ENCODE data around the gene GAPDHS. TPM values are rescaled to one million over a fixed set of nuclear protein-coding genes. Genes with fewer than 3 reads are reported as not detected.

The GAPDHS gene
- total and polyA plus RNA-seq, 8 donors: not detected

DNA sequence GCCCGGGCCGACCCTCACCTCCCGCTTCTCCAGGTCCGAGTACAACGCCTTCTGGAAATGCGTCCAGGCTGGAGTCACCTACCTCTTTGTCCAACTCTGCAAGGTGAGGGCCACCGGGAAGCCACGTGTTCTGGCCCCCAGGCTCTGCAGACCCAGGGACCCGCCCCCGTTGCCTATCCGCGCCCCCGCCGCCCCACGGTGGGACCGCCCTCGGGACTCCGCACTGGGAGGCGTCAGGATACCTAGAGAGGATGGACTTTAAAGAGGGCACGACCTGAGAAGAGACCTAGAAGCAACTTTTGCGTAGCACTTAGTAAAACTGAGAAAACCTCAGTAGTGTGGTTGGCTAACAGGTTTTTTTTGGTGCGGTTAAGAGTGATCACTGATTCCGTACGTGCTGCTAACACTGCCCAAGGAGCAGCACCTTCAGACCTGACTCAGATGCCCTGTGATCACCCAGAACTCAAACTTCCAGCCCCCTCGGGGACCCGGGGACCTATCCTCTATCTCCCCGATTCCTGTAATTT lies 12.7 kb downstream of the GAPDHS start:
- TF ChIP-seq POLR2A (IDR thresholded peaks at IDR 0.05) (peak in 1 of 4 donors; percentile 0), POLR2AphosphoS5 (IDR thresholded peaks at IDR 0.05) (no peak), EP300 (IDR thresholded peaks at IDR 0.05) (no peak)
- TF ChIP-seq, protein P1, sequence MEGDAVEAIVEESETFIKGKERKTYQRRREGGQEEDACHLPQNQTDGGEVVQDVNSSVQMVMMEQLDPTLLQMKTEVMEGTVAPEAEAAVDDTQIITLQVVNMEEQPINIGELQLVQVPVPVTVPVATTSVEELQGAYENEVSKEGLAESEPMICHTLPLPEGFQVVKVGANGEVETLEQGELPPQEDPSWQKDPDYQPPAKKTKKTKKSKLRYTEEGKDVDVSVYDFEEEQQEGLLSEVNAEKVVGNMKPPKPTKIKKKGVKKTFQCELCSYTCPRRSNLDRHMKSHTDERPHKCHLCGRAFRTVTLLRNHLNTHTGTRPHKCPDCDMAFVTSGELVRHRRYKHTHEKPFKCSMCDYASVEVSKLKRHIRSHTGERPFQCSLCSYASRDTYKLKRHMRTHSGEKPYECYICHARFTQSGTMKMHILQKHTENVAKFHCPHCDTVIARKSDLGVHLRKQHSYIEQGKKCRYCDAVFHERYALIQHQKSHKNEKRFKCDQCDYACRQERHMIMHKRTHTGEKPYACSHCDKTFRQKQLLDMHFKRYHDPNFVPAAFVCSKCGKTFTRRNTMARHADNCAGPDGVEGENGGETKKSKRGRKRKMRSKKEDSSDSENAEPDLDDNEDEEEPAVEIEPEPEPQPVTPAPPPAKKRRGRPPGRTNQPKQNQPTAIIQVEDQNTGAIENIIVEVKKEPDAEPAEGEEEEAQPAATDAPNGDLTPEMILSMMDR (IDR thresholded peaks at IDR 0.05): no peak
- peak; percentile 42 to 62 for DNase-seq
- intact Hi-C loops (cut with DNase I; ENCODE audit: low total_unique reads): loop anchor here (10.0 kb wide), 1 partner anchor 169 kb away; the partner anchor contains the start of gene KMT2B
- 2 to 10% (median 2%) methylated on average over 8 to 27 of the region's 27 CpGs for WGBS, 5 donors
- H3K27me3 ChIP-seq: no peaks in the 10 kb centered on the region
- H3K9me3 ChIP-seq: no peaks in the 10 kb centered on the region
- H3K36me3 ChIP-seq: peaks cover 0 to 35% (median 22%) of the 10 kb centered on the region in 4 donors
- H3K4me1 ChIP-seq: peaks cover 13 to 44% (median 32%) of the 10 kb centered on the region in 4 donors
- H3K4me3 ChIP-seq: peak overlapping the region; percentile 82 to 89 (median 87)
- H3K27ac ChIP-seq: peak overlapping the region; percentile 70 to 92 (median 87)

DNA sequence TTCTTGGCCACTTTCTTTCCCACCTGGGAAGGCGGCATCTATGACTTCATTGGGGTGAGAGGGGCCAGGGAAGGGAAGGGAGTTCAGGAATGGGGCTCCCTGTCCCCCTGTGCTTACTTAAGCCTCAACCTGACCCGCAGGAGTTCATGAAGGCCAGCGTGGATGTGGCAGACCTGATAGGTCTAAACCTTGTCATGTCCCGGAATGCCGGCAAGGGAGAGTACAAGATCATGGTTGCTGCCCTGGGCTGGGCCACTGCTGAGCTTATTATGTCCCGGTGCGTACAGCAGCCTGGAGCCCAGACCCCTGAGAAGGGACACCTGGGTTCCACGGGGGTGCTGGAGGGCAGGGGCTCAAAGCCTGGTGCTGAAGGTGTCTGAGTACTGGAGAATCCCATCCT lies 13.3 kb downstream of the GAPDHS start:
- Histone ChIP-seq H3K4me1 (peaks cover 13 to 44% (median 32%) of the 10 kb centered on the region in 4 donors), H3K36me3 (peaks cover 0 to 42% (median 26%) of the 10 kb centered on the region in 4 donors), H3K27me3 (no peaks in the 10 kb centered on the region), H3K27ac (peak overlapping the region in 1 of 5 donors; percentile 92), H3K9me3 (no peaks in the 10 kb centered on the region), H3K4me3 (peak overlapping the region; percentile 82 to 89 (median 87))
- intact Hi-C loops (cut with DNase I; ENCODE audit: low total_unique reads): loop anchor here (10.0 kb wide), 1 partner anchor 168 kb away; the partner anchor contains the start of gene KMT2B
- WGBS, 5 donors: 75 to 84% (median 77%) methylated on average over 5 to 8 of the region's 8 CpGs
- TF ChIP-seq, protein P1 (IDR thresholded peaks at IDR 0.05): no peak
- TF ChIP-seq POLR2A (IDR thresholded peaks at IDR 0.05) (no peak), EP300 (IDR thresholded peaks at IDR 0.05) (no peak), POLR2AphosphoS5 (IDR thresholded peaks at IDR 0.05) (no peak)
- no peak for DNase-seq

DNA sequence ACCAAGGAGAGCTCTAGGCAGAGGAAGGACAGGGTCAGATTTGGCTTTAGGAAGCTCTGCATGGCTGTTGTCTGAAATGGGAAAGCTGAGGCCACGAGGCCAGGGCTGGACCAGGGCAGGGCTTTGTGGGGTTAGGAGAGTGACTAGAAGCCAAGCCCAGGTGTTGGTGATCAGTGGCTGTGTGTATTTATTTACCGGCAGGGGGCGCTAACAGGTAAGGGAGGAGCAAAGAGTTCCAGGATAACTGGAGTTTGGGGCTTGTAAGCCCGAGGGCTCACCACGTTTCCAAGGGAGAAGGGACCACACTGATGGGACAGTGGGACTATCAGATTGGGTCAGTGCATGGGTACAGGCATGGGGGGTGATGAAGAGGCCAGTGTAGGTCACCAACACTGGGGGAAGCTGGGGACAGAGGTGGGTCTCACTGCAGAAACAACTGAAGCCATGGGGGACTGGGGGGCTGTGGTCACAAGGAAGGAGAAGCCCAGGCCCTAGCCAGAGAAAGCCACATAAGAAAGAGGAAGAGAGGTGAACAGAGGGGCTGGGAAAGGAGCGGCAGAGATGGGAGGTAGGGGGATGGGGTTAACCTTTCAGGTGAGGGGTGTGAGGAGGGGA lies 16.0 kb downstream of the GAPDHS start:
- Histone ChIP-seq H3K4me1 (peaks cover 13 to 37% (median 26%) of the 10 kb centered on the region in 4 donors), H3K36me3 (peaks cover 0 to 31% (median 22%) of the 10 kb centered on the region in 4 donors), H3K4me3 (no peak overlapping the region), H3K27me3 (no peaks in the 10 kb centered on the region), H3K9me3 (no peaks in the 10 kb centered on the region), H3K27ac (no peak overlapping the region)
- intact Hi-C loops (cut with DNase I; ENCODE audit: low total_unique reads): loop anchor here (10.0 kb wide), 1 partner anchor 166 kb away; the partner anchor contains the start of gene KMT2B
- TF ChIP-seq POLR2AphosphoS5 (IDR thresholded peaks at IDR 0.05): no peak
- TF ChIP-seq, protein P1 (IDR thresholded peaks at IDR 0.05): peak in 5 of 7 experiments; percentile 62 to 78 (median 66)
- DNase-seq: peak; percentile 63 to 88
- 15 to 20% (median 18%) methylated on average over 6 of the region's 6 CpGs for WGBS, 5 donors

DNA sequence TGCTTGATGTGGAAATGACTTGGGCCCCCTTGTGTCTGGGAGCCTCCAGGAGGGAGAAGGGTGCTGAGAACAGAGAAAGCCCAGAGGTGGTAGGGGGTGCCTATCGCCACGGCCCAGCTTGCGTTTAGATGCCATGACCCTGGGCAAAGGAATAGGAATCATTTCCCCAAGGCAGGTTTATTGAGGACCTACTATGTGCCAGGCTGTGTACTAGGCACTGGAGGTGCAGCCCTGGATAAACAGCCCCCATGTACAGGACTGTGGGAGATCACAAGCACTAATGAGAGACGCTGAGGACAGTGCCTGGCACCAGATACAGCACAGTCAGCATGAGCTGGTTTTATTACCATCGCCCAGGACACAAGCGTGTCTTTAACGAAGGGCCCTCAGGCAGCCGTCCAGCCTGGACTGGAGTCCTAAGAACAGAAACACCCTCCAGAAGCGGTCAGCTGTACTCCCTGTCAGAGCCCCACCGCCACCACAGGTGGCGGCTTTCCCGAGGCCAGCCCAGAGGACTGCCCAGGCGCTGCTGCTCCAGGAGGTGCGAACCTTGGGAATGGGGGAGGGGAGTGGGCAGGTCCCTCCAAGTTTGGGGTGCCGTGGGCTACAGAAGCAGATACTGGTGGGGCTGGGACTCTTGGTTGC lies 16.7 kb downstream of the GAPDHS start:
- Histone ChIP-seq H3K4me1 (peaks cover 13 to 31% (median 19%) of the 10 kb centered on the region in 4 donors), H3K27ac (no peak overlapping the region), H3K36me3 (peaks cover 0 to 31% (median 22%) of the 10 kb centered on the region in 4 donors), H3K9me3 (no peaks in the 10 kb centered on the region), H3K27me3 (no peaks in the 10 kb centered on the region), H3K4me3 (no peak overlapping the region)
- intact Hi-C loops (cut with DNase I; ENCODE audit: low total_unique reads): loop anchor here (10.0 kb wide), 1 partner anchor 165 kb away; the partner anchor contains the start of gene KMT2B
- DNase-seq: no peak
- 82 to 87% (median 84%) methylated on average over 5 to 15 of the region's 15 CpGs for WGBS, 5 donors
- TF ChIP-seq POLR2A (IDR thresholded peaks at IDR 0.05) (no peak), POLR2AphosphoS5 (IDR thresholded peaks at IDR 0.05) (no peak)
- TF ChIP-seq, protein P1 (IDR thresholded peaks at IDR 0.05): no peak
